Measurements from ENCODE around the gene ACAD8.
"Not testable (repeated sequence)": the region's sequence is repeated elsewhere in the genome, so short reads cannot be mapped to it uniquely, and the experiment has no call there.

DNA sequence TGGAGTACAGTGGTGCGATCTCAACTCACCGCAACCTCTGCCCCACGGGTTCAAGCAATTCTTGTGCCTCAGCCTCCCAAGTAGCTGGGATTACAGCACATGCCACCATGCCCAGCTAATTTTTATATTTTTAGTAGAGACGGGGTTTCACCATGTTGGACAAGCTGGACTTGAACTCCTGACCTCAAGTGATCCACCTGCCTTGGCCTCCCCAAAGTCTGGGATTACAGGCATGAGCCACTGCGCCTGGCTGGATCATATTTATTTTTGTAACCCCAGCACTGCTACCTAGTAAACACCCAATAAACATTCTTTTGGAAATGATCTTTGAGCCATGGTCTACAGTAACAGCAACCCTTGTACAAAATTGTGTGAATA, 1.8 kb downstream of the ACAD8 start:
- TF ChIP-seq, protein P1, sequence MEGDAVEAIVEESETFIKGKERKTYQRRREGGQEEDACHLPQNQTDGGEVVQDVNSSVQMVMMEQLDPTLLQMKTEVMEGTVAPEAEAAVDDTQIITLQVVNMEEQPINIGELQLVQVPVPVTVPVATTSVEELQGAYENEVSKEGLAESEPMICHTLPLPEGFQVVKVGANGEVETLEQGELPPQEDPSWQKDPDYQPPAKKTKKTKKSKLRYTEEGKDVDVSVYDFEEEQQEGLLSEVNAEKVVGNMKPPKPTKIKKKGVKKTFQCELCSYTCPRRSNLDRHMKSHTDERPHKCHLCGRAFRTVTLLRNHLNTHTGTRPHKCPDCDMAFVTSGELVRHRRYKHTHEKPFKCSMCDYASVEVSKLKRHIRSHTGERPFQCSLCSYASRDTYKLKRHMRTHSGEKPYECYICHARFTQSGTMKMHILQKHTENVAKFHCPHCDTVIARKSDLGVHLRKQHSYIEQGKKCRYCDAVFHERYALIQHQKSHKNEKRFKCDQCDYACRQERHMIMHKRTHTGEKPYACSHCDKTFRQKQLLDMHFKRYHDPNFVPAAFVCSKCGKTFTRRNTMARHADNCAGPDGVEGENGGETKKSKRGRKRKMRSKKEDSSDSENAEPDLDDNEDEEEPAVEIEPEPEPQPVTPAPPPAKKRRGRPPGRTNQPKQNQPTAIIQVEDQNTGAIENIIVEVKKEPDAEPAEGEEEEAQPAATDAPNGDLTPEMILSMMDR (IDR thresholded peaks at IDR 0.05), result not testable (repeated sequence)
- TF ChIP-seq POLR2AphosphoS5, POLR2A (IDR thresholded peaks at IDR 0.05): not testable (repeated sequence)

Measured in breast epithelium (tissue), 3 donors.